MM.1S (cell line): ENCODE results near the gene JAM2.
"Not testable (repeated sequence)": the region's sequence is repeated elsewhere in the genome, so short reads cannot be mapped to it uniquely, and the experiment has no call there.

Source experiments
- DNase-seq: peaks from one replicate; pipeline ENCODE4 v3.0.0-alpha.2; 2015
- H2AFZ ChIP-seq: fragments of 300-600 bp; sonication (generic); 2 replicates; pipeline ENCODE4 v1.6.0; 2016; ENCODE audit warnings: antibody characterized with exemption, low read length
- H3F3A ChIP-seq: fragments of 300-600 bp; sonication (generic); 2 replicates; pipeline ENCODE4 v1.6.1; 2016; ENCODE audit warnings: mild to moderate bottlenecking, antibody characterized with exemption, low read length, moderate library complexity, mixed read lengths; ENCODE audit not compliant: insufficient read depth
- H3K27ac ChIP-seq: fragments of 300-600 bp; sonication (generic); 2 replicates; pipeline ENCODE4 v1.5.1; 2016; ENCODE audit warnings: mild to moderate bottlenecking, low read length
- H3K27me3 ChIP-seq: fragments of 300-600 bp; sonication (generic); replicated peaks from 2 replicates; pipeline ENCODE4 v1.6.0; 2016; ENCODE audit warnings: low read length; ENCODE audit not compliant: insufficient read depth
- H3K36me3 ChIP-seq: fragments of 300-600 bp; sonication (generic); replicated peaks from 2 replicates; pipeline ENCODE4 v1.6.1; 2016; ENCODE audit warnings: mild to moderate bottlenecking, low read length, mixed read lengths; ENCODE audit not compliant: insufficient read depth
- H3K4me1 ChIP-seq: fragments of 300-600 bp; sonication (generic); 2 replicates; pipeline ENCODE4 v1.6.1; 2016; ENCODE audit warnings: low read length, mixed read lengths
- H3K4me2 ChIP-seq: fragments of 300-600 bp; sonication (generic); 2 replicates; pipeline ENCODE4 v1.6.0; 2016; ENCODE audit warnings: low read depth, low read length
- H3K4me3 ChIP-seq: fragments of 300-600 bp; sonication (generic); 2 replicates; pipeline ENCODE4 v1.5.1; 2016; ENCODE audit warnings: low read length, mixed read lengths
- H3K79me2 ChIP-seq: fragments of 300-600 bp; sonication (generic); 2 replicates; pipeline ENCODE4 v1.6.1; 2016; ENCODE audit warnings: mixed run types, low read length, mixed read lengths
- H3K9ac ChIP-seq: fragments of 300-600 bp; sonication (generic); 2 replicates; pipeline ENCODE4 v1.6.1; 2016; ENCODE audit warnings: low read length, mixed read lengths
- H3K9me2 ChIP-seq: fragments of 300-600 bp; sonication (generic); replicated peaks from 2 replicates; pipeline ENCODE4 v1.6.1; 2016; ENCODE audit warnings: mild to moderate bottlenecking, low read length, mixed read lengths; ENCODE audit not compliant: insufficient read depth
- H3K9me3 ChIP-seq: fragments of 300-600 bp; sonication (generic); replicated peaks from 2 replicates; pipeline ENCODE4 v1.6.1; 2016; ENCODE audit warnings: mild to moderate bottlenecking, low read length, mixed read lengths; ENCODE audit not compliant: insufficient read depth
- H4K20me1 ChIP-seq: fragments of 300-600 bp; sonication (generic); 2 replicates; pipeline ENCODE4 v1.6.1; 2016; ENCODE audit warnings: mild to moderate bottlenecking, low read length, moderate library complexity, mixed read lengths; ENCODE audit not compliant: insufficient read depth
- CTCF ChIP-seq: fragments of 300-600 bp; sonication (generic); IDR thresholded peaks from 2 replicates; pipeline ENCODE4 v1.5.1; 2016; ENCODE audit warnings: antibody characterized with exemption, low read length, mixed read lengths
- EZH2 ChIP-seq: fragments of 300-600 bp; sonication (generic); optimal IDR thresholded peaks from 2 replicates; pipeline ENCODE3; 2017; ENCODE audit warnings: low read depth, mild to moderate bottlenecking, antibody characterized with exemption, low read length, mixed read lengths
- EZH2phosphoT487 ChIP-seq: fragments of 300-600 bp; sonication (generic); IDR thresholded peaks from 2 replicates; pipeline ENCODE4 v1.6.1; 2018; ENCODE audit warnings: antibody characterized with exemption, low read length

The JAM2 gene

GRCh38 chr21:25710550-25710949, 71.5 kb downstream of the JAM2 start:
- Histone ChIP-seq H3F3A (no peaks in the 10 kb centered on the region), H3K4me2 (no peak overlapping the region), H4K20me1 (no peaks in the 10 kb centered on the region), H3K9ac (no peak overlapping the region), H3K4me1 (no peaks in the 10 kb centered on the region), H3K9me2 (no peaks in the 10 kb centered on the region), H3K27me3 (no peaks in the 10 kb centered on the region), H3K9me3 (no peaks in the 10 kb centered on the region), H3K36me3 (no peaks in the 10 kb centered on the region), H2AFZ (no peak overlapping the region), H3K27ac (no peak overlapping the region), H3K79me2 (no peaks in the 10 kb centered on the region), H3K4me3 (no peak overlapping the region)
- DNase-seq: no peak
- TF ChIP-seq EZH2phosphoT487 (no peak), EZH2 (no peak), CTCF (no peak)

- H3K4me3 ChIP-seq, H3K4me2 ChIP-seq, H4K20me1 ChIP-seq, H3K9me3 ChIP-seq, H2AFZ ChIP-seq, H3F3A ChIP-seq, H3K9ac ChIP-seq, H3K36me3 ChIP-seq, H3K27ac ChIP-seq, H3K27me3 ChIP-seq, H3K79me2 ChIP-seq, H3K9me2 ChIP-seq, H3K4me1 ChIP-seq, DNase-seq: not testable (repeated sequence)
Measured at GRCh38 chr21:25714066-25714465, 75.0 kb downstream of the JAM2 start.

GRCh38 chr21:25717491-25718147, 78.6 kb downstream of the JAM2 start:
- Histone ChIP-seq H3K9ac (no peak overlapping the region), H3K4me2 (no peak overlapping the region), H3K4me3 (no peak overlapping the region), H3K27me3 (no peaks in the 10 kb centered on the region), H3K9me3 (no peaks in the 10 kb centered on the region), H3K4me1 (no peaks in the 10 kb centered on the region), H3K36me3 (peaks cover 4% of the 10 kb centered on the region; the same call in 1 of the 2 replicates), H3F3A (no peaks in the 10 kb centered on the region), H3K79me2 (no peaks in the 10 kb centered on the region), H3K27ac (no peak overlapping the region), H3K9me2 (no peaks in the 10 kb centered on the region), H2AFZ (no peak overlapping the region), H4K20me1 (peaks cover 3% of the 10 kb centered on the region; the same call in 1 of the 2 replicates)
- no peak for TF ChIP-seq EZH2phosphoT487
- TF ChIP-seq EZH2: no peak
- TF ChIP-seq CTCF: no peak
- DNase-seq: no peak

- no peak for DNase-seq
- no peaks in the 10 kb centered on the region for H3K9me3 ChIP-seq
- peaks cover 17% of the 10 kb centered on the region for H3K36me3 ChIP-seq
- TF ChIP-seq EZH2 (no peak), CTCF (no peak), EZH2phosphoT487 (no peak)
- 0 out of 2 replicates have a peak, but pooled peaks cover 4% of the 10 kb centered on the region for H3K79me2 ChIP-seq
- H3K9ac ChIP-seq: no peak overlapping the region
- no peak overlapping the region for H3K27ac ChIP-seq
- no peaks in the 10 kb centered on the region for H3K9me2 ChIP-seq
- H3F3A ChIP-seq: no peaks in the 10 kb centered on the region
- no peaks in the 10 kb centered on the region for H3K27me3 ChIP-seq
- no peak overlapping the region for H2AFZ ChIP-seq
- H3K4me1 ChIP-seq: no peaks in the 10 kb centered on the region
- H4K20me1 ChIP-seq: peaks cover 3% of the 10 kb centered on the region; the same call in 1 of the 2 replicates
- H3K4me2 ChIP-seq: no peak overlapping the region
- H3K4me3 ChIP-seq: no peak overlapping the region
Measured at GRCh38 chr21:25721987-25722386, 82.9 kb downstream of the JAM2 start.
